Frontal cortex (tissue), 4 donors: ENCODE measurements around the gene ALDH3B2. TPM values are rescaled to one million over a fixed set of nuclear protein-coding genes. Genes with fewer than 3 reads are reported as not detected.
"Not testable (repeated sequence)": the region's sequence is repeated elsewhere in the genome, so short reads cannot be mapped to it uniquely, and the experiment has no call there.

Experiments
- DNase-seq, 2 donors: peaks; one replicate each; pipeline ENCODE4 v3.0.0; 2012; ENCODE audit warnings: low spot score in 2 of 2
- FAIRE-seq: peaks from 2 replicates; lab custom pipeline; 2012; peaks lifted over from hg19 to GRCh38; lab: Jason Lieb, UNC
- total RNA-seq: library from RNA; depleted of rRNA; stranded (reverse); fragments of >200 nt; gene quantifications from one replicate; pipeline ENCODE4 v1.2.3, GENCODE V29; 2014
- donor health status: control.
- donor health status: control.
- donor health status: control.

The ALDH3B2 gene
- total RNA-seq, 1 donor from 2014 or later = not detected

GRCh38 chr11:67646535-67647336, 27.7 kb downstream of the ALDH3B2 start:
- FAIRE-seq (no peak), DNase-seq (no peak)

GRCh38 chr11:67645521-67646461, 28.6 kb downstream of the ALDH3B2 start:
- FAIRE-seq = no peak
- DNase-seq = no peak

GRCh38 chr11:67644472-67645418, 29.7 kb downstream of the ALDH3B2 start:
- FAIRE-seq (no peak), DNase-seq (no peak)

GRCh38 chr11:67644042-67644441, 30.4 kb downstream of the ALDH3B2 start:
- no peak for DNase-seq
- FAIRE-seq = no peak

GRCh38 chr11:67642173-67643120, 32.0 kb downstream of the ALDH3B2 start:
- DNase-seq (no peak), FAIRE-seq (no peak)

GRCh38 chr11:67641338-67642172, 32.9 kb downstream of the ALDH3B2 start:
- DNase-seq (no peak), FAIRE-seq (no peak)

GRCh38 chr11:67640758-67641337, 33.6 kb downstream of the ALDH3B2 start:
- DNase-seq (no peak), FAIRE-seq (no peak)

- FAIRE-seq (no peak), DNase-seq (peak; percentile 65 to 85)
These were observed 34.2 kb downstream of the ALDH3B2 start for GRCh38 chr11:67640021-67640757.

- FAIRE-seq = no peak
- DNase-seq = no peak
These were observed 35.0 kb downstream of the ALDH3B2 start, which contains the start of gene TBX10 for GRCh38 chr11:67639438-67639859. TSS of gene TBX10 (minus strand) at chr11:67639763. CDS start at chr11:67639472, 291 bp downstream.

- FAIRE-seq (no peak), DNase-seq (no peak)
These were observed 35.6 kb downstream of the ALDH3B2 start for GRCh38 chr11:67638535-67639437.

- not testable (repeated sequence) for FAIRE-seq, DNase-seq
These were observed 37.0 kb downstream of the ALDH3B2 start for GRCh38 chr11:67637441-67637840.

- FAIRE-seq (no peak), DNase-seq (no peak)
These were observed 37.5 kb downstream of the ALDH3B2 start for GRCh38 chr11:67636962-67637361.

- DNase-seq (no peak), FAIRE-seq (no peak)
These were observed 39.2 kb downstream of the ALDH3B2 start for GRCh38 chr11:67635231-67635521.

GRCh38 chr11:67634366-67635230, 39.8 kb downstream of the ALDH3B2 start:
- DNase-seq (no peak), FAIRE-seq (no peak)
